GM18907 (cell line): Measurements from ENCODE around the gene RREB1.

ENCODE experiments used
- ATAC-seq: cut with Tn5 transposase; IDR thresholded peaks from one replicate; pipeline ENCODE4 v1.9.1; 2021; ENCODE audit warnings: mild to moderate bottlenecking, moderate library complexity; ENCODE audit not compliant: unreplicated experiment

The RREB1 gene

GRCh38 chr6:7100072-7100752 is 7.5 kb upstream of the RREB1 start:
- ATAC-seq: no peak

GRCh38 chr6:7100753-7101081 is 7.0 kb upstream of the RREB1 start:
- ATAC-seq: no peak

GRCh38 chr6:7101290-7101689 is 6.5 kb upstream of the RREB1 start:
- ATAC-seq: no peak

GRCh38 chr6:7104752-7105151 is 3.0 kb upstream of the RREB1 start:
- ATAC-seq: no peak

- no peak for ATAC-seq
Observed at GRCh38 chr6:7106215-7106751, 1.5 kb upstream of the RREB1 start.

- peak; percentile 41 for ATAC-seq
Observed at GRCh38 chr6:7106752-7107577, 796 bp upstream of the RREB1 start.

GRCh38 chr6:7108196-7108963 is 619 bp downstream of the RREB1 start:
- ATAC-seq: peak; percentile 23

GRCh38 chr6:7108964-7109836 is 1.4 kb downstream of the RREB1 start:
- ATAC-seq: peak; percentile 5

GRCh38 chr6:7110092-7110792 is 2.5 kb downstream of the RREB1 start:
- ATAC-seq: no peak

- ATAC-seq: no peak
Observed at GRCh38 chr6:7111095-7111690, 3.4 kb downstream of the RREB1 start.

- no peak for ATAC-seq
Observed at GRCh38 chr6:7112171-7112570, 4.4 kb downstream of the RREB1 start.

- ATAC-seq: peak; percentile 37
Observed at GRCh38 chr6:7112741-7113313, 5.1 kb downstream of the RREB1 start.

GRCh38 chr6:7114744-7115458 is 7.1 kb downstream of the RREB1 start:
- no peak for ATAC-seq

- no peak for ATAC-seq
Observed at GRCh38 chr6:7115543-7116231, 7.9 kb downstream of the RREB1 start.

- no peak for ATAC-seq
Observed at GRCh38 chr6:7119272-7119801, 11.6 kb downstream of the RREB1 start.

GRCh38 chr6:7121700-7122241 is 14.0 kb downstream of the RREB1 start:
- no peak for ATAC-seq

- ATAC-seq: no peak
Observed at GRCh38 chr6:7122684-7123083, 14.9 kb downstream of the RREB1 start.
